ENCODE results near the gene CAMK1D.
A peak's percentile ranks its signal among the peaks of the same experiment; 100 is the strongest.
"Not testable (repeated sequence)": the region's sequence is repeated elsewhere in the genome, so short reads cannot be mapped to it uniquely, and the experiment has no call there.

Gene CAMK1D

GRCh38 chr10:12526311-12526710, 177.0 kb downstream of the CAMK1D start:
- no peak for DNase-seq

GRCh38 chr10:12529976-12530375, 180.6 kb downstream of the CAMK1D start:
- peak; percentile 21 for DNase-seq

GRCh38 chr10:12531305-12532220, 182.2 kb downstream of the CAMK1D start:
- peak; percentile 13 for DNase-seq

GRCh38 chr10:12533151-12533550, 183.8 kb downstream of the CAMK1D start:
- no peak for DNase-seq

GRCh38 chr10:12533723-12534122, 184.4 kb downstream of the CAMK1D start:
- peak; percentile 15 for DNase-seq

- peak; percentile 88 for DNase-seq
Observed at GRCh38 chr10:12534824-12535223, 185.5 kb downstream of the CAMK1D start.

GRCh38 chr10:12535656-12536055, 186.3 kb downstream of the CAMK1D start:
- no peak for DNase-seq

GRCh38 chr10:12538491-12538995, 189.2 kb downstream of the CAMK1D start:
- no peak for DNase-seq

GRCh38 chr10:12539350-12540164, 190.2 kb downstream of the CAMK1D start:
- DNase-seq: no peak

- no peak for DNase-seq
Observed at GRCh38 chr10:12540341-12540781, 191.0 kb downstream of the CAMK1D start.

- no peak for DNase-seq
Observed at GRCh38 chr10:12541446-12542067, 192.2 kb downstream of the CAMK1D start.

- DNase-seq: no peak
Observed at GRCh38 chr10:12542133-12542670, 192.9 kb downstream of the CAMK1D start.

GRCh38 chr10:12543589-12543988, 194.2 kb downstream of the CAMK1D start:
- DNase-seq: no peak

GRCh38 chr10:12546160-12546802, 196.9 kb downstream of the CAMK1D start:
- DNase-seq: not testable (repeated sequence)

- DNase-seq: no peak
Observed at GRCh38 chr10:12547301-12547771, 198.0 kb downstream of the CAMK1D start.

GRCh38 chr10:12549297-12549696, 199.9 kb downstream of the CAMK1D start:
- DNase-seq: no peak

- no peak for DNase-seq
Observed at GRCh38 chr10:12550994-12551393, 201.6 kb downstream of the CAMK1D start.

GRCh38 chr10:12556039-12556438, 206.7 kb downstream of the CAMK1D start:
- DNase-seq: no peak

- no peak for DNase-seq
Observed at GRCh38 chr10:12559578-12560178, 210.3 kb downstream of the CAMK1D start.

GRCh38 chr10:12561307-12561706, 212.0 kb downstream of the CAMK1D start:
- no peak for DNase-seq

GRCh38 chr10:12561720-12562119, 212.4 kb downstream of the CAMK1D start:
- no peak for DNase-seq

- no peak for DNase-seq
Observed at GRCh38 chr10:12563489-12563888, 214.1 kb downstream of the CAMK1D start.
